ENCODE results near the gene CISH.

- TF ChIP-seq, protein P1, sequence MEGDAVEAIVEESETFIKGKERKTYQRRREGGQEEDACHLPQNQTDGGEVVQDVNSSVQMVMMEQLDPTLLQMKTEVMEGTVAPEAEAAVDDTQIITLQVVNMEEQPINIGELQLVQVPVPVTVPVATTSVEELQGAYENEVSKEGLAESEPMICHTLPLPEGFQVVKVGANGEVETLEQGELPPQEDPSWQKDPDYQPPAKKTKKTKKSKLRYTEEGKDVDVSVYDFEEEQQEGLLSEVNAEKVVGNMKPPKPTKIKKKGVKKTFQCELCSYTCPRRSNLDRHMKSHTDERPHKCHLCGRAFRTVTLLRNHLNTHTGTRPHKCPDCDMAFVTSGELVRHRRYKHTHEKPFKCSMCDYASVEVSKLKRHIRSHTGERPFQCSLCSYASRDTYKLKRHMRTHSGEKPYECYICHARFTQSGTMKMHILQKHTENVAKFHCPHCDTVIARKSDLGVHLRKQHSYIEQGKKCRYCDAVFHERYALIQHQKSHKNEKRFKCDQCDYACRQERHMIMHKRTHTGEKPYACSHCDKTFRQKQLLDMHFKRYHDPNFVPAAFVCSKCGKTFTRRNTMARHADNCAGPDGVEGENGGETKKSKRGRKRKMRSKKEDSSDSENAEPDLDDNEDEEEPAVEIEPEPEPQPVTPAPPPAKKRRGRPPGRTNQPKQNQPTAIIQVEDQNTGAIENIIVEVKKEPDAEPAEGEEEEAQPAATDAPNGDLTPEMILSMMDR (IDR thresholded peaks at IDR 0.05 in 4 of 5, conservative IDR thresholded peaks at IDR 0.05 in 1 of 5), result no peak
- no peak for TF ChIP-seq POLR2A (IDR thresholded peaks at IDR 0.05)
These were observed 11.3 kb downstream of the CISH start for GRCh38 chr3:50600141-50600753.
